ENCODE measurements around the gene SHKBP1.
"Not testable (repeated sequence)": the region's sequence is repeated elsewhere in the genome, so short reads cannot be mapped to it uniquely, and the experiment has no call there.

Gene SHKBP1

GRCh38 chr19:40556953-40557530, 19.6 kb upstream of the SHKBP1 start:
- DNase-seq: no peak

GRCh38 chr19:40559394-40559793, 17.3 kb upstream of the SHKBP1 start:
- no peak for DNase-seq

- DNase-seq: no peak
Measured at GRCh38 chr19:40560092-40560507, 16.6 kb upstream of the SHKBP1 start.

GRCh38 chr19:40561947-40562346, 14.7 kb upstream of the SHKBP1 start:
- no peak for DNase-seq

- not testable (repeated sequence) for DNase-seq
Measured at GRCh38 chr19:40564535-40564934, 12.1 kb upstream of the SHKBP1 start.

GRCh38 chr19:40565355-40565754, 11.3 kb upstream of the SHKBP1 start:
- no peak for DNase-seq

- DNase-seq: no peak
Measured at GRCh38 chr19:40565910-40566495, 10.7 kb upstream of the SHKBP1 start.

- peak; percentile 47 for DNase-seq
Measured at GRCh38 chr19:40567040-40567749, 9.5 kb upstream of the SHKBP1 start.

- DNase-seq: no peak
Measured at GRCh38 chr19:40567750-40568494, 8.8 kb upstream of the SHKBP1 start.

- DNase-seq: peak; percentile 99
Measured at GRCh38 chr19:40570313-40571004, 6.2 kb upstream of the SHKBP1 start.

- DNase-seq: no peak
Measured at GRCh38 chr19:40571005-40571318, 5.7 kb upstream of the SHKBP1 start.

GRCh38 chr19:40571831-40572495, 4.7 kb upstream of the SHKBP1 start:
- DNase-seq: no peak

- DNase-seq: no peak
Measured at GRCh38 chr19:40575326-40575725, 1.3 kb upstream of the SHKBP1 start.

- DNase-seq: peak; percentile 41
Measured at GRCh38 chr19:40576151-40576584, 505 bp upstream of the SHKBP1 start.

GRCh38 chr19:40578442-40578908, 1.8 kb downstream of the SHKBP1 start:
- DNase-seq: no peak

- DNase-seq: no peak
Measured at GRCh38 chr19:40580619-40581018, 3.9 kb downstream of the SHKBP1 start.

- DNase-seq: no peak
Measured at GRCh38 chr19:40581531-40581930, 4.9 kb downstream of the SHKBP1 start.

- no peak for DNase-seq
Measured at GRCh38 chr19:40582467-40582866, 5.8 kb downstream of the SHKBP1 start.

GRCh38 chr19:40583283-40583682, 6.6 kb downstream of the SHKBP1 start:
- DNase-seq: no peak

- no peak for DNase-seq
Measured at GRCh38 chr19:40584007-40584406, 7.3 kb downstream of the SHKBP1 start.

- no peak for DNase-seq
Measured at GRCh38 chr19:40585241-40585981, 8.7 kb downstream of the SHKBP1 start.

GRCh38 chr19:40585982-40586422, 9.3 kb downstream of the SHKBP1 start:
- no peak for DNase-seq
